ENCODE results near the gene USP10.

The USP10 gene

DNA sequence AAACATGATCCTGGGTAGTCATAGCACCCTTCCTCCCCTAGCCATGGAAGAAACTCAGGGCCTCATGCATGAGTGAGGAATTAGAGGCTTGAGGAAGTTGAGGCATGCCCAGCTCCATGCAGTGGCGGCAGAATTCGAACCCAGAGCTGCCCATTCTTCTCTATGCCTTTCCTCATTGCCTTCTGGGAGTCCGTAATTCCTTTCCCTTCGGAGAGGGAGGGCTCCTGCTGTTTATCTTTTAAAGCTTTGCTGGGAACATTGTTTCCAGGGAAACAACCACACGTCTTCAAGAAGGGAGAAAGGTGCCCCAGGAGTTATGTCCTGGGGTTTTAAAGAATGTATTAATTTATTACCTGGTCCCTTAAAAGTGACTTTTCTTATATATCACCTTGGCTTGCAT is 128.5 kb downstream of the USP10 start:
- TF ChIP-seq, protein P1, sequence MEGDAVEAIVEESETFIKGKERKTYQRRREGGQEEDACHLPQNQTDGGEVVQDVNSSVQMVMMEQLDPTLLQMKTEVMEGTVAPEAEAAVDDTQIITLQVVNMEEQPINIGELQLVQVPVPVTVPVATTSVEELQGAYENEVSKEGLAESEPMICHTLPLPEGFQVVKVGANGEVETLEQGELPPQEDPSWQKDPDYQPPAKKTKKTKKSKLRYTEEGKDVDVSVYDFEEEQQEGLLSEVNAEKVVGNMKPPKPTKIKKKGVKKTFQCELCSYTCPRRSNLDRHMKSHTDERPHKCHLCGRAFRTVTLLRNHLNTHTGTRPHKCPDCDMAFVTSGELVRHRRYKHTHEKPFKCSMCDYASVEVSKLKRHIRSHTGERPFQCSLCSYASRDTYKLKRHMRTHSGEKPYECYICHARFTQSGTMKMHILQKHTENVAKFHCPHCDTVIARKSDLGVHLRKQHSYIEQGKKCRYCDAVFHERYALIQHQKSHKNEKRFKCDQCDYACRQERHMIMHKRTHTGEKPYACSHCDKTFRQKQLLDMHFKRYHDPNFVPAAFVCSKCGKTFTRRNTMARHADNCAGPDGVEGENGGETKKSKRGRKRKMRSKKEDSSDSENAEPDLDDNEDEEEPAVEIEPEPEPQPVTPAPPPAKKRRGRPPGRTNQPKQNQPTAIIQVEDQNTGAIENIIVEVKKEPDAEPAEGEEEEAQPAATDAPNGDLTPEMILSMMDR (IDR thresholded peaks at IDR 0.05; ENCODE audit: insufficient read depth, missing control alignments), result no peak
- DNase-seq (ENCODE audit: insufficient read length, low spot score), result no peak
- no peak for FAIRE-seq

Measured in D721Med (cell line).